ENCODE measurements around the gene TAF11.

Gene TAF11

GRCh38 chr6:34877869-34878485 lies 9.9 kb downstream of the TAF11 start:
- DNase-seq (ENCODE audit: low read depth in 2 of 2): no peak
- TF ChIP-seq CTCF (IDR thresholded peaks at IDR 0.05; ENCODE audit: low read depth, low read length): no peak
- H3K4me3 ChIP-seq (replicated peaks in 1 of 2; ENCODE audit: low read depth in 2 of 2, low read length in 2 of 2): no peak overlapping the region

GRCh38 chr6:34877259-34877658 lies 10.6 kb downstream of the TAF11 start:
- no peak for TF ChIP-seq CTCF (IDR thresholded peaks at IDR 0.05; ENCODE audit: low read depth, low read length)
- H3K4me3 ChIP-seq (replicated peaks in 1 of 2; ENCODE audit: low read depth in 2 of 2, low read length in 2 of 2): no peak overlapping the region
- DNase-seq (ENCODE audit: low read depth in 2 of 2): no peak

- H3K4me3 ChIP-seq (replicated peaks in 1 of 2; ENCODE audit: low read depth in 2 of 2, low read length in 2 of 2): no peak overlapping the region
- no peak for DNase-seq (ENCODE audit: low read depth in 2 of 2)
Observed at GRCh38 chr6:34876472-34876871, 11.4 kb downstream of the TAF11 start.

GRCh38 chr6:34875292-34876213 lies 12.3 kb downstream of the TAF11 start:
- TF ChIP-seq CTCF (IDR thresholded peaks at IDR 0.05; ENCODE audit: low read depth, low read length): no peak
- DNase-seq (ENCODE audit: low read depth in 2 of 2): no peak
- no peak overlapping the region for H3K4me3 ChIP-seq (replicated peaks in 1 of 2; ENCODE audit: low read depth in 2 of 2, low read length in 2 of 2)

More at GRCh38 chr6:34876472-34876871, 11.4 kb downstream of the TAF11 start:
- no peak for TF ChIP-seq CTCF (IDR thresholded peaks at IDR 0.05; ENCODE audit: low read depth, low read length)

GRCh38 chr6:34872332-34872731 lies 15.5 kb downstream of the TAF11 start:
- no peak overlapping the region for H3K4me3 ChIP-seq (replicated peaks in 1 of 2; ENCODE audit: low read depth in 2 of 2, low read length in 2 of 2)
- no peak for DNase-seq (ENCODE audit: low read depth in 2 of 2)
- TF ChIP-seq CTCF (IDR thresholded peaks at IDR 0.05; ENCODE audit: low read depth, low read length): no peak

- H3K4me3 ChIP-seq (replicated peaks in 1 of 2; ENCODE audit: low read depth in 2 of 2, low read length in 2 of 2): no peak overlapping the region
- DNase-seq (ENCODE audit: low read depth in 2 of 2): no peak
- no peak for TF ChIP-seq CTCF (IDR thresholded peaks at IDR 0.05; ENCODE audit: low read depth, low read length)
Observed at GRCh38 chr6:34871853-34872252, 16.0 kb downstream of the TAF11 start.
